Measurements from ENCODE around the gene MFSD2A. TPM values are rescaled to one million over a fixed set of nuclear protein-coding genes. Genes with fewer than 3 reads are reported as not detected.
A peak's percentile ranks its signal among the peaks of the same experiment; 100 is the strongest.

MFSD2A gene
- polyA plus RNA-seq, 3 donors, result 6.8 to 17.9 (median 7.9) TPM

DNA sequence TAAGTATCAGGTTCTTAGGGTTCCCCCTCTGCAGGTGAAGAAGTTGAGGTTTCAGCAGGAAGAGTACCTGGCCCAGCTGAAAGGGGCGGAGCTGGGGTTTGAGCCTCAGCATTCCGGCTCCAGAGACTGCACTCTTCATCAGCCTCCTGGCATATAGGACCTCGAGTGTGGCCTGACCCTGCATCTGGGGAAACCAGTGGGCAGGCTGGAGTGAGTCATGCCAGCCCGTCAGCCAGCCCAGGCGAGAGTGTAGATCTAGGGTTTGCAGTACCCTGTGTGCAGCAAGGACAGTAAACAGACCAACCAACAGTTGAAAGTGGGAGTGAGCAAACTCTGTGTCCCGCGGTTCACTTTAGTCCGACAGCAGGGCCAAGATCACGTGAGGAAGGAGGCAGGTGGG is 14.1 kb downstream of the MFSD2A start:
- Histone ChIP-seq H3K27me3 (ENCODE audit: control insufficient read depth in 2 of 2, insufficient read depth in 2 of 2, low read length in 2 of 2) (no peaks in the 10 kb centered on the region), H3K36me3 (replicated peaks in 1 of 2; ENCODE audit: control insufficient read depth in 1 of 2, insufficient read depth in 2 of 2, low read length in 2 of 2) (peaks cover 42 to 59% of the 10 kb centered on the region in 2 donors), H3K79me2 (ENCODE audit: insufficient read depth, low read length) (peaks cover 6% of the 10 kb centered on the region), H3K4me2 (replicated peaks; ENCODE audit: extremely low read depth, low read length, poor library complexity, severe bottlenecking) (no peak overlapping the region), H3K4me3 (replicated peaks in 1 of 3; ENCODE audit: low read depth in 2 of 3, low read length in 3 of 3) (no peak overlapping the region), H3K9me3 (replicated peaks in 1 of 2; ENCODE audit: control insufficient read depth in 1 of 2, insufficient read depth in 1 of 2, low read length in 2 of 2) (no peaks in the 10 kb centered on the region), H3K27ac (ENCODE audit: low read depth in 1 of 2, low read length in 2 of 2) (peak overlapping the region in 1 of 2 donors; percentile 1), H4K20me1 (ENCODE audit: insufficient read depth, low read length) (no peaks in the 10 kb centered on the region), H2AFZ (ENCODE audit: insufficient read depth, low read depth, low read length, poor library complexity, severe bottlenecking) (no peak overlapping the region), H3K9ac (ENCODE audit: insufficient read depth, low read length, poor library complexity, severe bottlenecking) (no peak overlapping the region), H3K4me1 (ENCODE audit: control insufficient read depth in 1 of 2, insufficient read depth in 2 of 2, low read length in 2 of 2) (peaks cover 40 to 54% of the 10 kb centered on the region in 2 donors)
- WGBS (ENCODE audit: insufficient coverage), result 71% methylated on average over 4 of the region's 9 CpGs
- DNase-seq, result no peak
- Mint-ChIP-seq H3K27ac (peak overlapping the region in 1 of 7 donors; percentile 30), H3K9me3 (peaks cover 0 to 2% (median 0%) of the 10 kb centered on the region in 7 donors), H3K4me1 (peaks cover 68% of the 10 kb centered on the region), H3K36me3 (peaks cover 52 to 68% of the 10 kb centered on the region in 2 donors), H3K4me3 (no peak overlapping the region), H3K27me3 (ENCODE audit: low read depth in 3 of 3) (peaks cover 0 to 2% (median 0%) of the 10 kb centered on the region in 3 donors)
- TF ChIP-seq, protein P1, sequence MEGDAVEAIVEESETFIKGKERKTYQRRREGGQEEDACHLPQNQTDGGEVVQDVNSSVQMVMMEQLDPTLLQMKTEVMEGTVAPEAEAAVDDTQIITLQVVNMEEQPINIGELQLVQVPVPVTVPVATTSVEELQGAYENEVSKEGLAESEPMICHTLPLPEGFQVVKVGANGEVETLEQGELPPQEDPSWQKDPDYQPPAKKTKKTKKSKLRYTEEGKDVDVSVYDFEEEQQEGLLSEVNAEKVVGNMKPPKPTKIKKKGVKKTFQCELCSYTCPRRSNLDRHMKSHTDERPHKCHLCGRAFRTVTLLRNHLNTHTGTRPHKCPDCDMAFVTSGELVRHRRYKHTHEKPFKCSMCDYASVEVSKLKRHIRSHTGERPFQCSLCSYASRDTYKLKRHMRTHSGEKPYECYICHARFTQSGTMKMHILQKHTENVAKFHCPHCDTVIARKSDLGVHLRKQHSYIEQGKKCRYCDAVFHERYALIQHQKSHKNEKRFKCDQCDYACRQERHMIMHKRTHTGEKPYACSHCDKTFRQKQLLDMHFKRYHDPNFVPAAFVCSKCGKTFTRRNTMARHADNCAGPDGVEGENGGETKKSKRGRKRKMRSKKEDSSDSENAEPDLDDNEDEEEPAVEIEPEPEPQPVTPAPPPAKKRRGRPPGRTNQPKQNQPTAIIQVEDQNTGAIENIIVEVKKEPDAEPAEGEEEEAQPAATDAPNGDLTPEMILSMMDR (IDR thresholded peaks at IDR 0.05), result no peak
- intact Hi-C loops (cut with micrococcal nuclease), result no loop called here

DNA sequence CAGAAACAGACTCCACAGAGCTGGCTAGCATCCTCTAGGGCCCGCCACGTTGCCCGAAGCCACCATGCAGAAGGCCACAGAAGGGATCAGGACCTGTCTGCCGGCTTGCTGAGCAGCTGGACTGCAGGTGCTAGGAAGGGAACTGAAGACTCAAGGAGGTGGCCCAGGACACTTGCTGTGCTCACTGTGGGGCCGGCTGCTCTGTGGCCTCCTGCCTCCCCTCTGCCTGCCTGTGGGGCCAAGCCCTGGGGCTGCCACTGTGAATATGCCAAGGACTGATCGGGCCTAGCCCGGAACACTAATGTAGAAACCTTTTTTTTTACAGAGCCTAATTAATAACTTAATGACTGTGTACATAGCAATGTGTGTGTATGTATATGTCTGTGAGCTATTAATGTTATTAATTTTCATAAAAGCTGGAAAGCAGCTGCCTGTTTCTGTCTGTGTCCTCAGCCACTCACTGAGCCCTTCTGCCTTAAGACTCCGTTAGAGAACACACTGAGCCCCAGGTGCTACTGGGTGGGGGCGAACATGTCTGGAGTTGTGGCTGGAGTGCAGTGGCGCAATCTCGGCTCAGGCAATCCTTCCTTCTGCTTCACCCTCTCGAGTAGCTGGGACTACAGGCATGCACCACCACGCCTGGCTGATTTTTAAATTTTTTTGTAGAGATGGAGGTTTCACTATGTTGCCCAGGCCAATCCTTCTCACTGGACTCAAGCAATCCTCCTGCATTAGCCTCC is 14.8 kb downstream of the MFSD2A start:
- peak in 1 of 3 donors; percentile 24 for DNase-seq

More for the DNA sequence above, 14.8 kb downstream of the MFSD2A start:
- Mint-ChIP-seq H3K4me3 (no peak overlapping the region), H3K27ac (peak overlapping the region in 3 of 7 donors; percentile 48 to 67 (median 53)), H3K27me3 (ENCODE audit: low read depth in 3 of 3) (peaks cover 0 to 2% (median 0%) of the 10 kb centered on the region in 3 donors), H3K4me1 (peaks cover 62% of the 10 kb centered on the region), H3K9me3 (no peaks in the 10 kb centered on the region), H3K36me3 (peaks cover 49 to 65% of the 10 kb centered on the region in 2 donors)
- no peak overlapping the region for H2AFZ ChIP-seq (ENCODE audit: insufficient read depth, low read depth, low read length, poor library complexity, severe bottlenecking)
- WGBS (ENCODE audit: insufficient coverage), result 59% methylated on average over 9 of the region's 13 CpGs
- peaks cover 42 to 59% of the 10 kb centered on the region in 2 donors for H3K36me3 ChIP-seq (replicated peaks in 1 of 2; ENCODE audit: control insufficient read depth in 1 of 2, insufficient read depth in 2 of 2, low read length in 2 of 2)
- intact Hi-C loops (cut with micrococcal nuclease), result loop anchor here in 1 of 2 donors (5.0 kb wide), 1 partner anchor 152 kb away; no protein-coding TSS in a partner anchor
- H3K9ac ChIP-seq (ENCODE audit: insufficient read depth, low read length, poor library complexity, severe bottlenecking), result no peak overlapping the region
- H3K79me2 ChIP-seq (ENCODE audit: insufficient read depth, low read length), result peaks cover 2% of the 10 kb centered on the region
- H3K4me1 ChIP-seq (ENCODE audit: control insufficient read depth in 1 of 2, insufficient read depth in 2 of 2, low read length in 2 of 2), result peaks cover 34 to 48% of the 10 kb centered on the region in 2 donors
- H3K4me3 ChIP-seq (replicated peaks in 1 of 3; ENCODE audit: low read depth in 2 of 3, low read length in 3 of 3), result no peak overlapping the region
- H4K20me1 ChIP-seq (ENCODE audit: insufficient read depth, low read length), result no peaks in the 10 kb centered on the region
- no peaks in the 10 kb centered on the region for H3K9me3 ChIP-seq (replicated peaks in 1 of 2; ENCODE audit: control insufficient read depth in 1 of 2, insufficient read depth in 1 of 2, low read length in 2 of 2)
- H3K27ac ChIP-seq (ENCODE audit: low read depth in 1 of 2, low read length in 2 of 2), result peak overlapping the region; percentile 1 to 2
- no peak overlapping the region for H3K4me2 ChIP-seq (replicated peaks; ENCODE audit: extremely low read depth, low read length, poor library complexity, severe bottlenecking)
- TF ChIP-seq, protein P1 (IDR thresholded peaks at IDR 0.05), result no peak
- H3K27me3 ChIP-seq (ENCODE audit: control insufficient read depth in 2 of 2, insufficient read depth in 2 of 2, low read length in 2 of 2), result no peaks in the 10 kb centered on the region
